Astrocyte (in vitro differentiated cells and primary cell): Measurements from ENCODE around the gene ULK4. TPM values are rescaled to one million over a fixed set of nuclear protein-coding genes. Genes with fewer than 3 reads are reported as not detected.
A peak's percentile ranks its signal among the peaks of the same experiment; 100 is the strongest.

Experiments used
- DNase-seq: peaks from one replicate; pipeline ENCODE4 v3.0.0-alpha.2; 2010; ENCODE audit warnings: low read depth
- FAIRE-seq: peaks from 2 replicates; lab custom pipeline; 2011; peaks lifted over from hg19 to GRCh38; lab: Jason Lieb, UNC
- H2AFZ ChIP-seq: 2 replicates; pipeline ENCODE4 v1.6.0; 2012; ENCODE audit warnings: low read depth, low read length, inconsistent platforms
- H3K27ac ChIP-seq: 2 replicates; pipeline ENCODE4 v1.5.1; 2011; ENCODE audit warnings: low read depth, low read length, inconsistent platforms
- H3K27me3 ChIP-seq: 2 replicates; pipeline ENCODE4 v1.6.0; 2011; ENCODE audit warnings: low read length, inconsistent platforms; ENCODE audit not compliant: insufficient read depth
- H3K36me3 ChIP-seq: 2 replicates; pipeline ENCODE4 v1.5.1; 2011; ENCODE audit warnings: low read length, inconsistent platforms; ENCODE audit not compliant: insufficient read depth
- H3K4me1 ChIP-seq: 2 replicates; pipeline ENCODE4 v1.5.1; 2011; ENCODE audit warnings: low read length, inconsistent platforms; ENCODE audit not compliant: insufficient read depth
- H3K4me2 ChIP-seq: 2 replicates; pipeline ENCODE4 v1.6.0; 2012; ENCODE audit warnings: low read length, inconsistent platforms
- H3K4me3 ChIP-seq: 2 replicates; pipeline ENCODE4 v1.5.1; 2011; ENCODE audit warnings: low read depth, mild to moderate bottlenecking, low read length, inconsistent platforms; ENCODE audit not compliant: insufficient read depth
- H3K79me2 ChIP-seq: 2 replicates; pipeline ENCODE4 v1.6.0; 2012; ENCODE audit warnings: mild to moderate bottlenecking, low read length, inconsistent platforms; ENCODE audit not compliant: insufficient read depth
- H3K9ac ChIP-seq: 2 replicates; pipeline ENCODE4 v1.6.0; 2012; ENCODE audit warnings: mild to moderate bottlenecking, low read length, inconsistent platforms
- H3K9me3 ChIP-seq: 2 replicates; pipeline ENCODE4 v1.5.1; 2012; ENCODE audit warnings: low read depth, mild to moderate bottlenecking, low read length, inconsistent platforms; ENCODE audit not compliant: insufficient read depth
- H4K20me1 ChIP-seq: 2 replicates; pipeline ENCODE4 v1.6.0; 2012; ENCODE audit warnings: low read length, inconsistent platforms; ENCODE audit not compliant: insufficient read depth
- H3K27ac Mint-ChIP-seq: one replicate; pipeline ENCODE4 v1.8.0; 2021; ENCODE audit warnings: mild to moderate bottlenecking, mixed read lengths; ENCODE audit not compliant: unreplicated experiment
- H3K27me3 Mint-ChIP-seq: one replicate; pipeline ENCODE4 v1.8.0; 2021; ENCODE audit warnings: low read depth, mixed read lengths; ENCODE audit not compliant: unreplicated experiment
- H3K36me3 Mint-ChIP-seq: one replicate; pipeline ENCODE4 v1.8.0; 2021; ENCODE audit warnings: low read depth, mixed read lengths; ENCODE audit not compliant: unreplicated experiment
- H3K4me1 Mint-ChIP-seq: one replicate; pipeline ENCODE4 v1.8.0; 2021; ENCODE audit warnings: low read depth, mixed read lengths; ENCODE audit not compliant: unreplicated experiment
- H3K4me3 Mint-ChIP-seq: one replicate; pipeline ENCODE4 v1.8.0; 2021; ENCODE audit warnings: mild to moderate bottlenecking, moderate library complexity, mixed read lengths; ENCODE audit not compliant: unreplicated experiment
- H3K9me3 Mint-ChIP-seq: one replicate; pipeline ENCODE4 v1.8.0; 2021; ENCODE audit warnings: mild to moderate bottlenecking, mixed read lengths; ENCODE audit not compliant: unreplicated experiment
- EZH2 ChIP-seq: IDR thresholded peaks from 2 replicates; pipeline ENCODE4 v1.6.1; 2012; ENCODE audit warnings: mild to moderate bottlenecking, low read length, inconsistent platforms; ENCODE audit not compliant: insufficient read depth
- total RNA-seq: library from RNA; stranded (reverse); gene quantifications from 2 replicates; pipeline ENCODE4 v1.2.1, GENCODE V29; 2021
- TF ChIP-seq, protein P1 (sequence below): IDR thresholded peaks from 2 replicates; pipeline ENCODE4 v1.5.1; 2011; ENCODE audit warnings: low read depth, mild to moderate bottlenecking, inconsistent platforms, low read length, moderate library complexity; ENCODE audit not compliant: insufficient read depth

ULK4 gene
- total RNA-seq, 1 donor from 2014 or later: 6.6 TPM

DNA sequence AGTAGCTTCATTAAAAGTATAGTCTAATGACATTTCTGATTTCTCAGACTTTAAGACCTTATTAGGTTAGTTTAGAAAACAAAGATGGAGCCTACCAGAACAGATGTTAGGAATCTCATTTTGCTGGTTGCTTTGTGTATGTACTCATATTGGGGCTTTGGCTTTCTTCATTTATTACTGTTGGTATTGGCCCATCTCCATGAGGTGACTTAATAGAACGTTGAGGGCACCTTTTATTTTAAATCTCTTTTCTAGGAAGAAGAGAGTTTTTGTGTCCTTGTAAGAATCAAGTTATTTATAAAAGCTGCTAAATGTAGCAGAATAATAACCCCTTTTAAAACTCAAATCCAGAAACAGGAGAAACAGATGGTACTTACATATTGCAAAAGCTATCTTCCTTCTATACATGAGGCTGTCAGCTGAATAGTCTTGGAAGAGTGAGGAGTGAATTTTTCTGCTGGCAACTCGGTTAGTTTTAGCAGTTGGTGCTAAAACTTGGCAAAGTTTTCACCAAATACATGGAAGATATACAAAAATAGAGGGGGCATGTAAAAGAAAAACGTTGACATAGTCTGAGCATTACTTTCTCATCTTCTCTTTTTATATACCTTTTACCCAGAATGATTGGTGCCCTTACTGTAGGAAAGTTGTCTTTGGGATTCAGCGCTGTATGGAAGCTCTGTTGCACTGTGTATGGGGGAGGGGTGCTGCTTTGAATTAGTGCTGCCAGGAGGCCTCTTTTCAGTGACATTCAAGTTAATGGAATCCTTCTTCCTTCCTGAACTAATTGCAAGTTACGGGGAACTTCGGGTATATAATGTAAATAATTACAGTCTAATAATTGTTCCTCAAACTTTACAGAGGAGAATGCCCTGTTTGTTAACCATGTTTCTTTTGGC, 726.8 kb downstream of the ULK4 start:
- no peak for TF ChIP-seq EZH2
- Mint-ChIP-seq H3K4me3 (no peak overlapping the region), H3K27me3 (no peaks in the 10 kb centered on the region), H3K27ac (no peak overlapping the region), H3K4me1 (peaks cover 20% of the 10 kb centered on the region), H3K36me3 (peaks cover 49% of the 10 kb centered on the region), H3K9me3 (no peaks in the 10 kb centered on the region)
- no peak overlapping the region for H2AFZ ChIP-seq
- FAIRE-seq (no peak), DNase-seq (peak; percentile 39)
- peaks cover 50% of the 10 kb centered on the region for H3K79me2 ChIP-seq
- H4K20me1 ChIP-seq: peaks cover 82% of the 10 kb centered on the region
- H3K27ac ChIP-seq: no peak overlapping the region
- peaks cover 77% of the 10 kb centered on the region for H3K36me3 ChIP-seq
- no peaks in the 10 kb centered on the region for H3K27me3 ChIP-seq
- no peaks in the 10 kb centered on the region for H3K9me3 ChIP-seq
- H3K4me1 ChIP-seq: no peaks in the 10 kb centered on the region
- H3K4me3 ChIP-seq: no peak overlapping the region
- H3K4me2 ChIP-seq: no peak overlapping the region
- no peak overlapping the region for H3K9ac ChIP-seq

DNA sequence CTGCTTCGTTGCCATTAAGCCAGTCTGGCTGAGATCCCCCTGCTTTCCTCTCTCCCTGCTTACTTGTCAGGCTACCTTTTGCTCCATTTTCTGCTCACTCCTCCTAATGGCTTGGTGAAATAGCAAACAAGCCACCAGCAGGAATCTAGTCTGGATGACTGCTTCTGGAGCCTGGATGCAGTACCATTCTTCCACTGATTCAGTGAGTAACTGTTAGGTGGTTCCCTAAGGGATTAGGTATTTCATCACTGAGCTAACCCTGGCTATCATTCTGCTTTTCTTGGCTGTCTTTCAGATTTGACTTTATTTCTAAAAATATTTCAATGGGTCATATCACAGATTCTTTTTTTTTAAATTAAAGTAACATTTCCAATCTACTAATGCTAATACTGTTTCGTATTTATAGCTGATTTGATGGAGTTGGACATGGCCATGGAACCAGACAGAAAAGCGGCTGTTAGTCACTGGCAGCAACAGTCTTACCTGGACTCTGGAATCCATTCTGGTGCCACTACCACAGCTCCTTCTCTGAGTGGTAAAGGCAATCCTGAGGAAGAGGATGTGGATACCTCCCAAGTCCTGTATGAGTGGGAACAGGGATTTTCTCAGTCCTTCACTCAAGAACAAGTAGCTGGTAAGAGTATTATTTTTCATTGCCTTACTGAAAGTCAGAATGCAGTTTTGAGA, 737.6 kb downstream of the ULK4 start:
- peak overlapping the region; percentile 64 for H3K27ac ChIP-seq
- peak overlapping the region; percentile 38 for H3K4me2 ChIP-seq
- peak; percentile 78 for FAIRE-seq
- TF ChIP-seq, protein P1, sequence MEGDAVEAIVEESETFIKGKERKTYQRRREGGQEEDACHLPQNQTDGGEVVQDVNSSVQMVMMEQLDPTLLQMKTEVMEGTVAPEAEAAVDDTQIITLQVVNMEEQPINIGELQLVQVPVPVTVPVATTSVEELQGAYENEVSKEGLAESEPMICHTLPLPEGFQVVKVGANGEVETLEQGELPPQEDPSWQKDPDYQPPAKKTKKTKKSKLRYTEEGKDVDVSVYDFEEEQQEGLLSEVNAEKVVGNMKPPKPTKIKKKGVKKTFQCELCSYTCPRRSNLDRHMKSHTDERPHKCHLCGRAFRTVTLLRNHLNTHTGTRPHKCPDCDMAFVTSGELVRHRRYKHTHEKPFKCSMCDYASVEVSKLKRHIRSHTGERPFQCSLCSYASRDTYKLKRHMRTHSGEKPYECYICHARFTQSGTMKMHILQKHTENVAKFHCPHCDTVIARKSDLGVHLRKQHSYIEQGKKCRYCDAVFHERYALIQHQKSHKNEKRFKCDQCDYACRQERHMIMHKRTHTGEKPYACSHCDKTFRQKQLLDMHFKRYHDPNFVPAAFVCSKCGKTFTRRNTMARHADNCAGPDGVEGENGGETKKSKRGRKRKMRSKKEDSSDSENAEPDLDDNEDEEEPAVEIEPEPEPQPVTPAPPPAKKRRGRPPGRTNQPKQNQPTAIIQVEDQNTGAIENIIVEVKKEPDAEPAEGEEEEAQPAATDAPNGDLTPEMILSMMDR: no peak
- TF ChIP-seq EZH2: no peak
- Mint-ChIP-seq H3K27ac (peak overlapping the region; percentile 5), H3K4me3 (peak overlapping the region; percentile 45), H3K36me3 (peaks cover 19% of the 10 kb centered on the region), H3K9me3 (no peaks in the 10 kb centered on the region), H3K27me3 (no peaks in the 10 kb centered on the region), H3K4me1 (peaks cover 44% of the 10 kb centered on the region)
- no peak overlapping the region for H3K4me3 ChIP-seq
- DNase-seq: peak; percentile 82
- H3K9ac ChIP-seq: peak overlapping the region; percentile 21
- no peaks in the 10 kb centered on the region for H3K27me3 ChIP-seq
- peaks cover 99% of the 10 kb centered on the region for H3K79me2 ChIP-seq
- peaks cover 12% of the 10 kb centered on the region for H3K4me1 ChIP-seq
- peaks cover 97% of the 10 kb centered on the region for H4K20me1 ChIP-seq
- H3K36me3 ChIP-seq: peaks cover 35% of the 10 kb centered on the region
- H3K9me3 ChIP-seq: no peaks in the 10 kb centered on the region
- no peak overlapping the region for H2AFZ ChIP-seq

DNA sequence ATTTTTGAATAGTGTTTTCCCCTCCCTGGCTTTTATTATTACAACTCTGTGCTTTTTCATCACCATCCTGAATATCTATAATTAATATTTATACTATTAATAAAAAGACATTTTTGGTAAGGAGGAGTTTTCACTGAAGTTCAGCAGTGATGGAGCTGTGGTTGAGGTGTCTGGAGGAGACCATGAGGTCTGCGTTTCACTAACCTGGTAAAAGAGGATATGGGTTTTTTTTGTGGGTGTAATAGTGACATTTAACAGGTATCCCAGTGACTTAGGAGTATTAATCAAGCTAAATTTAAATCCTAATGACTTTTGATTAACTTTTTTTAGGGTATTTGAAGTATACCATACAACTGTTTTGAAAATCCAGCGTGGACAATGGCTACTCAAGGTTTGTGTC, 738.2 kb downstream of the ULK4 start:
- TF ChIP-seq, protein P1: no peak
- TF ChIP-seq EZH2: no peak
- no peaks in the 10 kb centered on the region for H3K9me3 ChIP-seq
- no peaks in the 10 kb centered on the region for H3K27me3 ChIP-seq
- peak overlapping the region; percentile 38 for H3K4me2 ChIP-seq
- peaks cover 97% of the 10 kb centered on the region for H4K20me1 ChIP-seq
- peak overlapping the region; percentile 5 for H3K27ac Mint-ChIP-seq
- H3K4me1 ChIP-seq: peaks cover 12% of the 10 kb centered on the region
- DNase-seq: no peak
- H3K27ac ChIP-seq: peak overlapping the region; percentile 62
- FAIRE-seq: no peak
- no peaks in the 10 kb centered on the region for H3K27me3 Mint-ChIP-seq
- peaks cover 43% of the 10 kb centered on the region for H3K4me1 Mint-ChIP-seq
- H3K9ac ChIP-seq: peak overlapping the region; percentile 21
- H3K9me3 Mint-ChIP-seq: no peaks in the 10 kb centered on the region
- no peak overlapping the region for H3K4me3 Mint-ChIP-seq
- no peak overlapping the region for H3K4me3 ChIP-seq
- peaks cover 35% of the 10 kb centered on the region for H3K36me3 ChIP-seq
- H2AFZ ChIP-seq: no peak overlapping the region
- H3K79me2 ChIP-seq: peaks cover 99% of the 10 kb centered on the region
- H3K36me3 Mint-ChIP-seq: peaks cover 18% of the 10 kb centered on the region
